GM19043 (cell line): ENCODE measurements around the gene SBDS.

Experiments
- ATAC-seq: cut with Tn5 transposase; IDR thresholded peaks from one replicate; pipeline ENCODE4 v1.9.1; 2021; ENCODE audit warnings: low read depth; ENCODE audit not compliant: unreplicated experiment

SBDS gene

DNA sequence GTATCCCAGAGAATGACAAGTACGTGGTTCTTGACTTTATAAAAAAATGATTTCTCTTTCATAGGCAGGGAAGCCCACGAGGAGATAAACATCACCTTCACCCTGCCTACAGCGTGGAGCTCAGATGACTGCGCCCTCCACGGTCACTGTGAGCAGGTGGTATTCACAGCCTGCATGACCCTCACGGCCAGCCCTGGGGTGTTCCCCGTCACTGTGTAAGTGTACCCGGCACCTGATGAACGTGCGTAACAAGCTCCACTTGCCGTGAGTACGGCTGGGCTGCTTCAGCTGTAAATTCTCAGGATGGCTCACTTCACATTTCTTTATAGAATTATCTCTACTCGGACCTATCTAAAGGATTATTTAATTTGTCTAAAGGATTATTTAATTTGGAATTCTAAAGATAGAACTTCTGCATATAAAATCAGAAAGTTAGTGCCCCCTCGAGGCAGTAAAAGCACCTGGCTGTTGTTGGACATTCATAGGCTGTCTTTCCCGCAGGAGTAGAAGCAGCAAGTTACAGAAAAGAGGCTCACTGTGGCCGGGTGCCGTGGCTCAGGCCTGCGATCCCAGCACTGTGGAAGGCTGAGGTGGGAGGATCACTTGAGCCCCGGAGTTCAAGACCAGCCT is 46.8 kb downstream of the SBDS start:
- no peak for ATAC-seq

- no peak for ATAC-seq
These were observed 48.8 kb downstream of the SBDS start for GRCh38 chr7:66946545-66946944.

DNA sequence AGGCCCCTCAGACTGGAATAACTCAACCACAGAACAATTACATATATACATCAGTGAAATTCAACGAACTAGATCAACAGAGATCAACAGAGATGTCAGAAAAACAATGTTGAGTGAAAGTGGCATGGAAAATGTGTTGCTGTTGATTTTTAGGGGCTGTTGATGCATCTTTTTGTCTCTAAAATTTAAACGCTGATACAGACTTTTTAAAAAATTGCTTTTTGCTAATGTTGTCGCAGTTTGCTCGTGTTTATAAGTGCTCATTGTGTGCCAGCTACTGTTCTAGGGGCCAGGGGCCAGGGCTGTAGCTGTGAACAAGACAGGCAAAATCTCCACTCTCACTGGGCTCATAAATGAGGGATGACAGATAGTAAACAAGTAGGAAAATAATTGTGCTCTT is 56.1 kb downstream of the SBDS start:
- no peak for ATAC-seq

GRCh38 chr7:66937940-66938339 is 57.4 kb downstream of the SBDS start:
- ATAC-seq = no peak
